HG02973 (cell line): ENCODE measurements around the gene GRHL1.

ENCODE experiments used
- ATAC-seq: cut with Tn5 transposase; IDR thresholded peaks from one replicate; pipeline ENCODE4 v1.9.1; 2021; ENCODE audit warnings: moderate library complexity; ENCODE audit not compliant: unreplicated experiment

The GRHL1 gene

GRCh38 chr2:9946818-9947217 lies 4.7 kb upstream of the GRHL1 start:
- ATAC-seq: no peak

- ATAC-seq: no peak
Observed at GRCh38 chr2:9948721-9949120, 2.8 kb upstream of the GRHL1 start.

- no peak for ATAC-seq
Observed at GRCh38 chr2:9949239-9949991, 2.1 kb upstream of the GRHL1 start.

- no peak for ATAC-seq
Observed at GRCh38 chr2:9949992-9950520, 1.4 kb upstream of the GRHL1 start.

DNA sequence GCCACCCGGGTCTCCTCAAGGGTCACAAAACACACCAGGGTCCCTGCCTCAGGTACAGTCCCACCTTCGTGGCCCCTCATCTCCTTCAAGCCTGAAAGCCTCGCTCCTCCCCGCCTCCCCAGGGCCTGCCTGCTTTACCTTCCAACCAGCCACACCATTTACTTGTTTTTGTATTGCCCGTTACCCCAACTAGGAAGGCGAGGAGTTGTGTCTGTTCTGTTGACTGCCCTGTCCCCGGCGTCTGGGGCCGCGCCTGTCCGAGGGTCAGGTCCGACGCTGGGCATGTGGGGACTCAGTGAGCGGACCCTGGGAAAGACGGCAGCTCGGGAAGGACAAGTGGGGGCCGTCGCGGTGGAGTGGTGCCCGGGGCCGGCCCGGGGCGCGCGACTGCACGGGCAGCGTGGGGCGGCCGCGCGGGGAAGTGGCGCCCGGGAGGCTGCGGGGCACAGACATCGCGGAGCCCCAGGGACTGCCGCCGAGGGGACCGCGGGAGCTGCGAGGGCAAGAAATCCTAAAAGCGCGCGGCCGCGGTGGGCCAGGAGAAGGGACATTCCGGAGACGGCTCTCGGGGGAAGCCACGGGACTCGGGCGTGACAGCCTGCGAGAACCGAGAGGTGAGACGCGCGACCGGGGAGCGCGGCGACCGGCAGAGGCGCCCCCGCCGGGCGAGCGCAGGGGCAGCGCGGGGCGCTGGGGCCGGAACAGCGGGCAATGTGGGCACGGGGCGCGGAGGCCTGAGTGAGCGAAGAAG lies 797 bp upstream of the GRHL1 start:
- peak; percentile 38 for ATAC-seq

- no peak for ATAC-seq
Observed at GRCh38 chr2:9951272-9951521, 296 bp upstream of the GRHL1 start.

- ATAC-seq: no peak
Observed at GRCh38 chr2:9952286-9952737, 819 bp downstream of the GRHL1 start.

- ATAC-seq: no peak
Observed at GRCh38 chr2:9952856-9953503, 1.5 kb downstream of the GRHL1 start.

GRCh38 chr2:9954136-9954535 lies 2.6 kb downstream of the GRHL1 start:
- ATAC-seq: no peak

DNA sequence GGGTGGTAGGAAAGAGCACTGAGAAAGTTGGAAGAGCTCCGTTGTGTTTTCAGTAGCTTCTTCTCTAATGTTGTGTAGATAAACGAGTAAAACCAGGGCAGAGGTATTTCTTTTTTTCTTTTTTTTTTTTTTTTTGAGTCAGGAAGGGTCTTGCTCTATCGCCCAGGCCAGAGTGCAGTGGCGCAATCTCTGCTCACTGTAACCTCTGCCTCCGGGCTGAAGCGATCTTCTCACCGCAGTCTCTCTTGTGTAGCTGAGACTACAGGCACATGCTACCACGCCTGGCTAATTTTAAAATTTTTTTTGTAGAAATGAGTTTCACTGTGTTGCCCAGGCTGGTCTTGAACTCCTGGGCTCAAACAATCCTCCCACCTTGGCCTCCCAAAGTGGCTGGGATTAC lies 6.6 kb downstream of the GRHL1 start:
- no peak for ATAC-seq

- no peak for ATAC-seq
Observed at GRCh38 chr2:9959262-9959661, 7.8 kb downstream of the GRHL1 start.

GRCh38 chr2:9961013-9961412 lies 9.5 kb downstream of the GRHL1 start:
- no peak for ATAC-seq

DNA sequence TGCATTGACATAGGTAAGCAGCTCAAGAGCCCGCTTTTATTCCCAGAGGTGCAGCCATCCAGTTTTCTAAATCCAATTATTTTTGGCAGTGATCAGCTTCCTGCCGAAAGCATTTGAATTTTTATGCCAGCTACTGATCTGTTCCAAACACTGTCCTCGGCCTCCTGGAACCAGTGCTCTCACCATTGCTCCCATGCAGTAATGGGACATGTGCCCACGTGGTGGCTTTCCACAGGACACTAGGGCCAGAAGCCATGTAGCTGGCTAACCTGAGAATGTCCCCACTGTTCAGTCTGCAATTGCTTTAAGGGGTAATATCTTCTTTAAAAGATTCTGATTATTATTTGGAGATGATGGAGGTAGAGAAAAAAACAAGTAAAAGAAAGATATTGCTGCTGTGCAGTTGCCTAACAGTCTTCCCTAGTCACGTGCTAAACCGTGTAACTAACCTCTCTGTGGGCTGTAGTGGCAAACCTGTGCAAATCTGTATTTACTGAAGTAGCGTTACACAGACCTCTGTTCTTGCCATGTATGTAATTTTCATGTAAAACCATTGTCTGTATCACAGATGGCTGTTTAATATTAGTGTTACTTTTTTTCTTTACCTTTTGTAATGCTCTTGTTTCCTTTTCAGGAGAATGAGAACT lies 13.0 kb downstream of the GRHL1 start:
- no peak for ATAC-seq

DNA sequence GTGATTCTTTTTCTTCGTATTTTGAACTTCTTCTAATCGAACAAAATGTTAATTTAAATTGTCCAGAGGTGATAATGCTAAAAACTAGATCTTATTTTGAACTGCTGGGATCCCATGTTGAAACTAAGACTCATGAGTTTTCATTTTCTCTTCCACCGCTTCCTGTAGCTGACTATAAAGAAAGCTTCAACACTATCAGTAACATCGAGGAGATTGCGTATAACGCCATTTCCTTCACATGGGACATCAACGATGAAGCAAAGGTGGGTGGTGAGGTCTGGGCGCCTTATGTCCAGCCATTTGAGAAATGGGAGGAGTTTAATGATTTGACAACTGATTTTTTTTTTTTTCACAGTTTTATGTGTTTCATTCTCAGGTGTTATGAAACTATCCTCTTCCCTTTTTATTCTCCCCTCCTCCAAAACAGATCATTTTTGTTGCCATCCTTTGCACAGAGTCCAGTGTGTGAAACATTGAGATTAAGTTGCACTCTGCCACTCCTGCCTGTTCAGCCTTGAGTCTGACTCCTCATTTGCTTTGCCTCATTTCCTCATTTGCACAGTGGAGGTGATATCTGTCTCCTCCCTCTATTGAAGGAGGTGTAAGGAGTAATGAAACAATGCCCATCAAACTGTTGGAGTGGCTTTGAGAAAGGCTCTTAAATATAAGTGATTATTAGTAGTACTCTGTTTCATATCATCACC lies 13.8 kb downstream of the GRHL1 start:
- ATAC-seq: no peak

- no peak for ATAC-seq
Observed at GRCh38 chr2:9966491-9967022, 15.1 kb downstream of the GRHL1 start.

DNA sequence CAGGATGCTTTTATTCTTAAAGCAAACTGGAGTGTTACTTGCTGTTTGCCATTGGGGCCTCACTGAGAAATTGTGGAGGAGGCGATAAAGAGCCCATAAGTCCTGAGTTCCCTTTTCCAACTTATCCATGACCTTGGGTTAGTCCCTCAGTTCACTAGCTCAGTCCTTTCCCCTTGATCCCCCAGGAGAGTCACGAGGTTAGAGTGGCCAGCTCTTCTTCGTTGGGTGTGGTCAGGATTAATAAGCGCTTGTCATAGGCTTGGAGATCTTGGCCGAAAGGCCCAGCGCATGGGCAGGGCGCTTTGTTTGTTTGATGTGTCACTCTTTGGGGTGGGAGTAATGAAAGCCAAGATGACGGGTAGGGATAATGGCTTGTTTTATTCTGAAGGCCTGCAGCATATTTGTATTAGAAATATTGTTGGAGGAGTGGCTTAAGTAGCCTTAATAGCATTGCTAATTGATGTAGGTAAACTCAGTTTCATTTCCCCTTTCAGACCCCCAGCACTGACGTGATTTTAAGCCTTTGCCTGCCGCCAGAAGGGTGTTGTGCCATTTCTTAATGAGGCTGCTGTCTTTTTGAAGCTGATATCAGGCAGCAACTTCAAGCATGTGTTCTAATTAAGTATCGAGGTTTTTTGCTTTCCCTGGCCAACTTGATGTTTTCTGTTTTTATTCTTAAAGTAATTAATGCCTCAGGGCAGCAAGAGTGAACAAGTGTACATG lies 15.7 kb downstream of the GRHL1 start:
- no peak for ATAC-seq

- ATAC-seq: no peak
Observed at GRCh38 chr2:9968553-9969497, 17.3 kb downstream of the GRHL1 start.

DNA sequence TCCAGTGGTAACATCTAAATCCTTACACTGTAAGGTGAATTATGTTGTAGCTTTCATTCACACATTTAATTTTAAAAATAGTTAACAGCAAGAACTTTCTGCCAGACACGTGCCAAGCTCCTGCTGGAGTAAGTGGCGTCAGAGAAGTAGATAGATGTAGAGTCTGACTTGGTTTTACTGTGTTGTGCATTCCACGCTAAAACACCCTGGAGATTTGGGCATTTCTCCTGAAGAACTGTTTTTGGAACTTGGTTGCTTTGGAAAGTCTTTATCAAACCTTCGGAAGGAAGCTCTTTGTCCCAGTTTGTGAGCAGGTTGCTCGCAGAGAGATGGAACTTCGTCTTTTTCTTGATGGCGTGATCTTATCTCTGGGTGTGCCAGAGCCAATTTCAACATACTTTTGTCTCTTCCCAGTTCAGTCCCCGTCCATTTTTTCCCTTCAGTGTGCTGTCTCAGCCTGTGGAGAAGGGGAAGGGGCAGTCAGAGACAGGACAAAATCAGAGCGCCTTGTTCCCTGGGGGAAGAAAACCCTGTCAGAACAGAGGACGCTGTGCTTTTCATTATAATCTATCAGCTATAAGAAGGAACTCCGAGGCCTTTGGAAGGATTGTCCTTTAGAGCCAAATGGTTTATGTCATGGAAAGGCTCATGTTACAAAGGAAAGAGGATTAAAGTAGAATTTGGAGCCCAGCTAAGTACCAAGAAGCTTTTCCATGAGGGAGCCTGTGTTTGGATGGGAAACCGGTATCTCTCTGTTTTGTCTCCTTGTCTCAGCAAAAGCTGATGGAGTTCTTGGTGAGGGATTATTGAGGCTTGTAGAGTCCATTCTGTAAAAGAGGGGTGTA lies 18.9 kb downstream of the GRHL1 start:
- ATAC-seq: no peak
